ENCODE measurements around the gene PHC1. TPM values are rescaled to one million over a fixed set of nuclear protein-coding genes. Genes with fewer than 3 reads are reported as not detected.
A peak's percentile ranks its signal among the peaks of the same experiment; 100 is the strongest.

Gene PHC1
- total RNA-seq, 1 experiment from 2014 or later, result 568 TPM

GRCh38 chr12:8870586-8870985 is 43.7 kb upstream of the PHC1 start:
- no peak overlapping the region for H3T11ph ChIP-seq (ENCODE audit: low read length)
- no peaks in the 10 kb centered on the region for H3K27me3 Mint-ChIP-seq (ENCODE audit: low read depth)
- H3K18ac ChIP-seq (ENCODE audit: insufficient read length, low read depth, low read length), result no peak overlapping the region
- no peak overlapping the region for H2AFZ ChIP-seq (ENCODE audit: low read length)
- no peak for TF ChIP-seq CTCF (conservative IDR thresholded peaks at IDR 0.05)
- no peak overlapping the region for H3K4me3 Mint-ChIP-seq
- no peak overlapping the region for H3K9ac ChIP-seq (ENCODE audit: extremely low read depth, insufficient read length, low read length)
- H4K91ac ChIP-seq (ENCODE audit: insufficient read length, low read depth, low read length), result no peak overlapping the region
- H3K36me3 Mint-ChIP-seq (ENCODE audit: insufficient read depth in 1 of 3, low read depth in 3 of 3), result no peaks in the 10 kb centered on the region; a peak in 1 of 7 replicates
- H3K4ac ChIP-seq (ENCODE audit: low read depth, low read length), result no peak overlapping the region
- H3K27me3 ChIP-seq (ENCODE audit: insufficient read depth, low read length), result no peaks in the 10 kb centered on the region
- peak overlapping the region in 1 of 3 experiments; percentile 35; a peak in 1 of 7 replicates for H3K27ac Mint-ChIP-seq
- H2BK5ac ChIP-seq (ENCODE audit: insufficient read length, low read length), result no peak overlapping the region
- H2BK15ac ChIP-seq (ENCODE audit: low read depth, low read length), result no peak overlapping the region
- WGBS (ENCODE audit: extremely low coverage, insufficient read length, low lambda C conversion rate), result no CpG with 5 or more reads among the region's 1 CpG
- H3K9me3 Mint-ChIP-seq, result no peaks in the 10 kb centered on the region
- H2BK20ac ChIP-seq (ENCODE audit: low read depth, low read length, poor library complexity, severe bottlenecking), result no peak overlapping the region
- no peak overlapping the region for H2BK12ac ChIP-seq (ENCODE audit: insufficient read length, low read depth, low read length)
- H3K23ac ChIP-seq (ENCODE audit: insufficient read length, low read depth, low read length), result no peak overlapping the region
- H3K79me1 ChIP-seq (ENCODE audit: insufficient read depth, low read depth, low read length, poor library complexity, severe bottlenecking), result no peaks in the 10 kb centered on the region
- H3K4me1 ChIP-seq (ENCODE audit: insufficient read depth, low read length), result no peaks in the 10 kb centered on the region
- H3K23me2 ChIP-seq (ENCODE audit: insufficient read length, low read depth, low read length, poor library complexity, severe bottlenecking), result no peaks in the 10 kb centered on the region
- no peak overlapping the region for H4K8ac ChIP-seq (replicated peaks; ENCODE audit: insufficient read length, low read depth, low read length)
- DNase-seq, result no peak
- no peak overlapping the region for H3K4me2 ChIP-seq (ENCODE audit: insufficient read depth, insufficient read length, low read length)
- no peak overlapping the region for H2AK5ac ChIP-seq (ENCODE audit: insufficient read length, low read length)
- no peak overlapping the region for H3K14ac ChIP-seq (ENCODE audit: insufficient read depth, low read length)
- H3K9me3 ChIP-seq (ENCODE audit: control insufficient read depth, low read depth, low read length), result no peaks in the 10 kb centered on the region
- no peaks in the 10 kb centered on the region for H3K4me1 Mint-ChIP-seq
- no peak overlapping the region for H4K5ac ChIP-seq (ENCODE audit: insufficient read length, low read depth, low read length)
- no peak overlapping the region for H2BK120ac ChIP-seq (ENCODE audit: low read depth, low read length, poor library complexity, severe bottlenecking)
- no peaks in the 10 kb centered on the region for H4K20me1 ChIP-seq (ENCODE audit: control insufficient read depth, insufficient read depth, insufficient read length)
- no peaks in the 10 kb centered on the region for H3K79me2 ChIP-seq (ENCODE audit: insufficient read depth, low read length)
- H3K27ac ChIP-seq (ENCODE audit: insufficient read length, low read depth, low read length), result no peak overlapping the region
- H3K56ac ChIP-seq (ENCODE audit: insufficient read length, low read depth, low read length), result no peak overlapping the region

All from H9 (cell line).